ENCODE data around the gene MEF2C. TPM values are rescaled to one million over a fixed set of nuclear protein-coding genes. Genes with fewer than 3 reads are reported as not detected.

Gene MEF2C
- total RNA-seq, 1 donor = 98.0 TPM

DNA sequence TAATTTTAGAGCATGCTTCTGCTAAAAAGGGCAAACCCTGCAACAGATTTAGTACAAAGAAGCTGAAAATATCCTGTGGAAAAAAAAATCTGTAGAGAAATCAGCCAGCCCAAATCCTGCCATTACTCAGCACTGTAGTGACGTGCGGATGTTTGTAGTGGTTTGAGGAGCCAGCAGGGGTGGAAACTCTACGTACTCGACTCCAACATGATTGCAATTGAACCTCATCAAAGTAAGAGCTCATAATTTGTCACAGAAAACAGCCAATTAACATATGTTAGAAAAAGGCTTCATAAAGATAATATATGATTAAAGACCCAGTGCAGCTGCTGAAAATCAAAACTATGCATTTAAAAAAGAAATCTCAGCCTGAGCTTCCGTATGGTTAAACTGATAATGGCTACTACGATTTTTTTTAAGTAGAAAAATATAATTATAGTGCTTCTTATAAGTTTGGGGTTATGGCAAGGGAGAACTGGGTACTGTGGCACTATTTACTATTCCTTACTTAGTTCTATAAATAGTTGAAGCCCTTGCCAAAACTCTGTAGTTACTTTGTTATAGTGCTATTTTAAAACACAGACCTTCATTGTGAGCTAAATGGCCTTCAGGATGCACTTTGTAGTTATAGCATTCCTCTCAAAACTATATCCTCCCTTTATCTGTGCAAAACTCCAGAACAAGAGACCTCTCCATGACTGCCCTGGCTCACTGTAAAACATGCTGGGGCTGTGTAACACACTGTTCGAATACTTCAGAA, 49.4 kb downstream of the MEF2C start:
- DNase-seq (ENCODE audit: low read depth in 2 of 3, low spot score in 2 of 3) = peak in 2 of 3 donors; percentile 70 to 86

GRCh38 chr5:88831816-88832215, 51.2 kb downstream of the MEF2C start:
- DNase-seq (ENCODE audit: low read depth in 2 of 3, low spot score in 2 of 3) = no peak

- DNase-seq (ENCODE audit: low read depth in 2 of 3, low spot score in 2 of 3) = no peak
Measured at GRCh38 chr5:88830567-88830966, 52.4 kb downstream of the MEF2C start.

DNA sequence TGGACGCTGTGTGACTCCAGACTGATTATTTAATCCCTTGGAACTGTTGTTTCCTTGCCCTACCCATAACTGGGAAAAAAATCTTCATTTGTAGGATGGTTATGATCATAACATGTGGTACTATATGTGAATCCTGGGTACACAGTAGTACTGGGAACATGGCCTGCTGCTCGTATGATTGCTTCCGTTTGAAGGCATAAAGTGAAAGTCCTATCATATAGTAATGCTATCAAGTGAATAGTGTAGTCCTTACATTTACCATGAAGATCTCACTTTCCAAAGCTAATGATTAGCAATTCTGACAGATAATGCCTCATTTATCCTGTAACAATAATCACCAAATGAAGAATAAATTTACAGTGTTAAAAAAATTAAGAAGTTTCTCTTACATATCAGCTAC, 53.2 kb downstream of the MEF2C start:
- DNase-seq (ENCODE audit: low read depth in 2 of 3, low spot score in 2 of 3) = no peak

GRCh38 chr5:88829054-88829453, 53.9 kb downstream of the MEF2C start:
- peak in 2 of 3 donors; percentile 34 to 36 for DNase-seq (ENCODE audit: low read depth in 2 of 3, low spot score in 2 of 3)

DNA sequence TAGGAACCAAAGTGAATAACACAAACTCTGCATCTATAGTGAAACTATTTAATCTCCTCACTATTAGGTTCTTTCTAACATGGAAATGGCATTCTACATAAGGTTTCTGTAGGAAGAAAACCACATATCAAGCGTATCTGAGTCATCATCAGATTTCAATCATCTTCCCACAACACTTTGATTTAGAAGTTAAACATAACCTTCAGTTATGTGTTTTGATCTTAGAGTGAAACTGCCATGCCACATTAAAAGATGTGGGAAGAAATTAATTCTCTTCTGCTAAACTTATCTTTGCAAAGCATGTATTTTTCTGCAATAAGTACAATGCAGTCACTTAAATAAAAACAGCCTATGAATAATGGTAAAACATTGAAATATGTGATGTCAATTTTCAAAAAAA, 55.0 kb downstream of the MEF2C start:
- peak in 1 of 3 donors; percentile 28 for DNase-seq (ENCODE audit: low read depth in 2 of 3, low spot score in 2 of 3)

DNA sequence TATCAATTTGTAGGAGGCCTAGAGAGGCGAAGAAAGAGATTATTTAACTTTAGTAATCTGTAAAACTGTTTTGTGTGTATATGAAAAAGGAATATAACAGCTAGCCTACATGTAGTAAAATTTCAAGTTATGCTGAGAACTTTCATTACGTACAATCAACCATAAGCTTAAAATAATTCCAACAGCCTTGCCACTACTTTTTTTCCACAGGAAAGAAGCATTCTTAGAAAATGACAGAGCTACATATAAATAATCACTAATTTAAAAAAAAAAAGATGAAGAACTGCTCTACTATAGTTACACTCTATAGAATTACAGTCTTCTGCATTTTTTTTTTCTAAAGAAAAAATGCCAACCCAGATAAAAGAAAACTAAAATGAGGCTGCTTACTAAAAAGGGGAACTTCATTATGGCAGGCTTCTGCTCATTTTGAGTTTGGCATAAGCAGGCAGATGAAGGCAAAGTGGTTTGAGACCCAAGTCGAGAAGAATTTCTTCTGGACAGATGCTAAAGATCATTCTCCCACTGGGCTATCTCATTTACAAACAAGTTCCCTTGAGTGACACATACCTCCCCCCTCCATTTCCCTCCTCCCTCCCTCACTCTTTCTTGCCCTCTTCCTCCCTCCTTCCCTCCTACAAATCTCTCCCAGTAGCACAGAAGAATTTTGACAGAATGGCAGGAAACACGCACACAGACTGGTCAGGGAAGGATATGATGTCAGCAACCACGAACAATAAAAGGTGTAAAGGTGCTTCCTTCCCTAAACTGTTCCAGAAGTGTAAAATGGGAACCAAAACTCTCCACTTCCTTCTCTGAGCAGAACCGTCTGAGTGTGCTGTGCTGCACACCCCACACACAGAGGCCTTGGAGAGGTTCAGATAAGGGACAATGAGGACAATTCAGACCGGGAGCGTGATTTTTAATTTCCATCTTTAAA, 56.1 kb downstream of the MEF2C start:
- peak in 2 of 3 donors; percentile 94 to 97 for DNase-seq (ENCODE audit: low read depth in 2 of 3, low spot score in 2 of 3)

- DNase-seq (ENCODE audit: low read depth in 2 of 3, low spot score in 2 of 3) = no peak
Measured at GRCh38 chr5:88825584-88826315, 57.2 kb downstream of the MEF2C start.

DNA sequence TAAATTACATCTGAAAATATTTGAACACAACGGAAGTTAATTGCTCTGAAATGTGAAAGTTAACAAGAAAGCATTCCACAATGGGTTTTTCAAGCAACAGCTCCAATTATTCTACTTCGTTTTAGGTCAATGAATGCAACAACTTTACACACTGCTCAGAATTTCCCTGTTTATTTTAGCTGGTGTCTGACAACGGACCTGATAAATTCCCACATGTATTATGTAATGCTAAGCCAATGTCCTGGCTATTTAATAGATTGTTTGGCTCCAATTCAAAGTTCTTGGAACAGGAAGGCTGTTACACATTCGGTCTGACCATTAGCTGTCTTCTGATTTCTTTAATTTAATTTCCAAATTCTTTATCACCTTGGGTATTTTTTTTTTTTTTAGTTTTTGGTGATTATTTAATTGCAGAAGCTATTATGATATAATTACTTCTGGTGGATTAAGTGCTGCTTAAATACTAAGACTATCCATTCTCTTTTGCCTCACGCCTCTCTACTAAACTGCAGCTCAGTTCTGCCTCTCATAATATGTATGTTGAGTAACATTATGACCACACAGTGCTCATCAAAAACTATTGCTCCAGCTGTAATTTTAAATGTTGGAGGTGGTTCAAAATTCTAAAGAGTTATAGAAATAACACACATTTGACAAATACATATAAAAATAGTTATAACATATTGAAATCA, 57.9 kb downstream of the MEF2C start:
- DNase-seq (ENCODE audit: low read depth in 2 of 3, low spot score in 2 of 3) = no peak

DNA sequence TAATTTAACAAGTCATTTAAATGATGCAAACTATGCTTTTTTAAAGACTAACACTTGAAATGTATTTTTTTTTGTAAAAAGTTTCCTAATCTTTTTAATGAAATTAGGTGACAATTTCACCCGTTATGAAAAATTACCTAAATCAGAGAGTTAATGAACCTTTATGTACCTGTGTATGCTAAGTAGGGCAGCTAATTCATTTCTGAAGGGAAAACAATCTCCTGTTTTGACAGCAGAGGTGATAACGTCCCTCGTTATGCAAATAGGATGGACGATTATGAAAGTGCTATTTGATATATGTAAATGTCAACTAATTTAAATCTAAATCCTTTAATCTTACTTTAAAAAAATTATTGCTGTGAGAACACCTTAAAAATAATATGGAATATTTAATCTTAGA, 58.8 kb downstream of the MEF2C start:
- DNase-seq (ENCODE audit: low read depth in 2 of 3, low spot score in 2 of 3) = no peak

DNA sequence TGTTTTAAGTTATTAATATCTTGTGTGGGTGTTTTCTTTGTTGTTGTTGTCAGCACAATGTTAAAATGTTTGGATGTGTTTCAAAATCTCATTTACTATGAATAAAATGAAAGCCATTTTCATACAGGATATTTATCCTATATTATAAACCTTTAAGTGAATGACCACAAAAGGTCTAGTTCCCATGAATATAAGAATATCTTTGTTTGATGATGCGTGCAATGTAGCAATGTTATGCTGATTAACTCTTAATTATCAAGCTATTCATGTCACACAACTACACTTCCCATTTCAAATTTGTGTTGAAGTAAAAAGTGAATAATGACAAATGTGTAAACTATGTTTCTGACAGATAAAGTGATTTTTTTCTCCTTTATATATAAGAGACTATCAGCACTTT, 59.8 kb downstream of the MEF2C start:
- DNase-seq (ENCODE audit: low read depth in 2 of 3, low spot score in 2 of 3) = no peak

DNA sequence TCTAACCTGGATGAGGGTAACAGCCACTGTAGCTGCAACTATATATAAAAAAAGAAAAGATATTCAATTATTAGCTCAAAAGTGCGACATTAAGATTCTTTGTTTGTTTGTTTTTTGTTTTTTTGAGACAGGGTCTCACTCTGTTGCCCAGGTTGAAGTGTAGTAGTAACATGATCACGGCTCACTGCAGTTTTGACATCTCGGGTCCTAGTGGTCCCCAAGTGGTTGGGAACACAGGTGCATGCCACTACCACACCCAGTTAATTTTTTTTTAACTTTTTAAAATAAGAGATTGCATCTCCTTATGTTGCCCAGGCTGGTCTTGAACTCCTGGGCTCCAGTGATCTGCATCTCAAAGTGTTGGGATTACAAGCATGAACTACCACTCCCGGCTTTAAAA, 61.8 kb downstream of the MEF2C start:
- DNase-seq (ENCODE audit: low read depth in 2 of 3, low spot score in 2 of 3) = no peak

DNA sequence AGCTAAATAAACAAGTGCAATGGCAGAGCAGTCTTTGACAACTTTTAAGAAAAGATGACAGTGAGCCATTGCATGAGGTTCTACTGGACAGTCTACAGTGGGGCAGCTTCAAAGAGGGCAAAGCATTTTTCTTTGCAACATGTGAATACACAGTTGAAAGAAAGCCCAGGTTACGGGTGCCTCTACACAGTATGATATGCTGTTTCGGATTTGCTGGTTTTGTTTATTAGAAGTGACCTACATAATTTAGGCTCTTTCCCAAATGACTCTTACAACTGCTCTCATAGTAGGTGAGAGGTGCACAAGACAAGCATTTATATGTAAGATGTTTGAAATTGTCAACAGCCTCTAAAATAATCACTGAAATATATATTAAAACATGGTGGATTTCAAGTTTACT, 62.4 kb downstream of the MEF2C start:
- no peak for DNase-seq (ENCODE audit: low read depth in 2 of 3, low spot score in 2 of 3)

DNA sequence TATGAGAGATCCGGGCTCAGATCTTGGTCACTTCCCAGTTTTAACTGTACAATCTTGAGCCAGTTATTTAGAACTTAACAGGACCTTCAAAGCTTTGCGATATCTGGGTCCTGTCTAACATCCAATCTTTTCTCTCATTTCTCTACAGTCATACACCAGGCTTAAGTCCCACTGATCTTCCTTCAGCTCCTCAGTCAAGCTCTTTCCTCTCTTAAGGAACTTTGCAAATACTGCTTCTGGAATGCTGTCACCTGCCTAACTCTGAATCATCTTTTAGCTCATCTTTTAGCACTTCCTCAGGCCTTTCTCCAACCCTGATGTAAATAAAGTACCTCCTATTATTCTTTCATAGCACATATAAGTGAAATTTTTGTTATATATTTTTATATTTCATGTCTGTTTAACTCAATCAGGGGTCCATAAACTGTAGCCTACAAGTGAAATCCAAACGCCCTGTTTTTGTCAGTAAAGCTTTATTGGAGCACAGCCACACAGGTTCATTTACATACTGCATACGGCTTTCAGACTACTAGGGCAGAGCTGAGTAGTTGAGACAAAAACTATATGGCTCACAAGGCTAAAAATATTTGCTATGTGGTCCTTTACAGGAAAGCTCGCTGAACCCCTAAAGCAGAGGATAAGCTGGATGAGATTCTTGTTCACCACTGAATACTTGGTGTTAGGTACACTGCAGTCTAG, 63.5 kb downstream of the MEF2C start:
- no peak for DNase-seq (ENCODE audit: low read depth in 2 of 3, low spot score in 2 of 3)

GRCh38 chr5:88818296-88818695, 64.7 kb downstream of the MEF2C start:
- no peak for DNase-seq (ENCODE audit: low read depth in 2 of 3, low spot score in 2 of 3)

GRCh38 chr5:88816195-88816594, 66.8 kb downstream of the MEF2C start:
- DNase-seq (ENCODE audit: low read depth in 2 of 3, low spot score in 2 of 3) = no peak

GRCh38 chr5:88815050-88815789, 67.8 kb downstream of the MEF2C start:
- DNase-seq (ENCODE audit: low read depth in 2 of 3, low spot score in 2 of 3) = no peak

- DNase-seq (ENCODE audit: low read depth in 2 of 3, low spot score in 2 of 3) = no peak
Measured at GRCh38 chr5:88813805-88814575, 69.0 kb downstream of the MEF2C start.

All from hematopoietic multipotent progenitor cell (in vitro differentiated cells).